Measurements from ENCODE around the gene INSRR.

INSRR gene

DNA sequence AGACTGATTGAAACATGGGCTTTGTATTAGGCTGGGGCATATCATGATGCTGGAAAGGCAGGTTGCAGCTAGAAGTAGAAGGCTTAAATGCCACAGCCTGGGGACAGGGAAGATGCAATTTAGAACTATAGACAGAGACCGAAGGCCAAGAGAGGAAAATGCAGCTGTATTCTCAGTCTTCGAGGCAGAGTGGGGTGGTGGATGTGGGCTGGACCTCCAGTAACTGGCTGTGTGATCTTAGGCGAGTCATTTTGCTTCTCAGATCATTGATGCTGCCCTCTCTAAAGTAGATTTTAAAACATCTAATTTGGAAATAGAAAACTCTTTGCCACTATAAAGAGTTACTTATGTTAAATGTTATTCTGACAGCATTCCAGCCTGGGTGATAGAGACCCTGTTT lies 24.6 kb downstream of the INSRR start:
- in situ Hi-C loops (cut with MboI; ENCODE audit: low sequenced_read_pairs) = no loop called here

DNA sequence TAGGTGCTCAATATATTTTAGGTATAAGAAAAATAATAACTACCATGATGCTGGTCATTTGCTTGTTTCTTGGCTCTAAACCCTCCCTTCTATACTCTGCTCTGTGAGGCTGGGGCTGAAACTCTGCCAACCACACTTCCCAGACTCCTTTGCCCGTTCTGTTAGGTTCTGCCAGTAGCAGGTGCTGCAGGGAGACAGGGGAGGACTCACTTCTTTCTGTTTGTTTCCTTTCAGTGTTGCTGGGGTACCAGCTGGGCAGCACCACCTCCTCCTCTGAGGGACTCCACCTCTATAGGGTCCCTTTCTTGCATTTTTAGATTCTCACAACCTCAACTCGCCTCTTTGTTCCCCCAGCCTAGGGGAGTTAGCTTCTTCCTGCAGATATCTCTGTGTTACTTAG lies 25.3 kb downstream of the INSRR start:
- in situ Hi-C loops (cut with MboI; ENCODE audit: low sequenced_read_pairs) = no loop called here

DNA sequence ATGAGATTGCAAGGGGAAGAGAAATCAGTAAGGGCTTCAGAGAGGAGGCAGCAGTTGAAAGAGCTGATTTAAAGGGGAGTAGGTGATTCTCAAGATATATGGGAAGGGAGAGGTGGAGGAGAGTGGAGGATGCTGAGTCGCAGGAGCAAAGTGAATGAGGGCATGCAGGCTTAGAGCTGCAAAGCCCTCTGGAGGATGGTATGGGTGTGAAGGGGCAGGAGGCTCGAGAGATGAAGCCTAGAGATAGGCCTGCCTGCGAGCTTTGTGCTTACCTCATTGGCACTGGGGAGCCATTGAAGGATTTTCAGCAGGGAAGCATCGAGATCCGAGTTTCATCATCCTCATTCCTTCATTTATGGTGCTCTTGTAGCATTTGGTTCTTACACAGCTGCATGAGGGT lies 26.5 kb downstream of the INSRR start:
- in situ Hi-C loops (cut with MboI; ENCODE audit: low sequenced_read_pairs) = no loop called here

DNA sequence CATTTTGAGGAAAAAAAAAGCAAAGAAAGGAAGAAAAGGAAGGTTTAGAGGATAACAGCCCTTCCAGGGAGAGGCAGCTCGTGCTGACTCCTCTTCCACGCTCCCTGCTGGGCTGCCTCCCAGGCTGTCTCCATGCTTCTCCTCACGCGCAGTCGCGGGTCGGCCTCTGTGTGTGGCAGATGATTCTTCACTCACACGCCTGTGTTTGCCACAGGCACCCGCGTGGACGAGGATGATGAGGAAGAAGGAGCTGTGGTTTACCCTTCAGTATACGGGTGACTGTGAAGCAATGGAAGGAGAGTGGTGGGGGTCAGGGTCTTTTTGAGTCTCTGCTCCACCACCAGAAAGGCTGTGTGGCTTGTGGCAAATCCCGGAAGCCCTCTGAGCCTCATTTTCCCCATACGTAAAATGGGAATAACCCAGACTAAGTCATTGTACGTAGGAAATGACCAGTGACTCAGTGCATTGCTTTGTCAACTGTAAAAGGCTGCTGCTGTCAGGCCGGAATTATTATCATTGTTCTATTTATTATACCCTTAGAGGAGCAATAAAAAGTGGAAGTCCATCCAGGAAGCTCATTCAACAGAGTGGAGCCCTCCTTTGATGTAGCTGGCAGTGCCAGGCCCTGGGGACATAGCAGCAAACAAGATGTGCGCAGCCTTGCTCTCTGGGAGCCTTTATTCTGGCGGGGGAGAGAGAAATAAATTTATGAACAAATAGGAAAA lies 30.4 kb downstream of the INSRR start:
- in situ Hi-C loops (cut with MboI; ENCODE audit: low sequenced_read_pairs) = no loop called here

DNA sequence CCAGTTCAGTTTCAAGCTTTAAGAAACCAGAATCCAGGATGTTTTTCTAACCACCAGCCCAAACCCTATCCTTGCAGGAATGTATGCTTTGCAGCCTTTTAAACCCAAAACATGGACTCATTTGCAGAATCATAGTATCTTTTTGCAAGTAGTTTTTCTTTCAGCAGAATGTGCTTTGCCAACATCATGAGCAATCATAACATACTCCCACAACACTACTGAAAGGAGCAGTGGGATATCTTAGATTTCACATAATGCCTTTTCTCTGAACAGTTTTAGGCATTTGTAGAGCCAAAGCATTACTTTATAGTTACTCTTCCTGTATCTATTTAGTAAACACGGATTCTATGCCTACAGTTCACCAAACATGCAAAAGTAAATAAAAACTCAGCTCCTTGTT lies 32.3 kb downstream of the INSRR start:
- in situ Hi-C loops (cut with MboI; ENCODE audit: low sequenced_read_pairs) = no loop called here

DNA sequence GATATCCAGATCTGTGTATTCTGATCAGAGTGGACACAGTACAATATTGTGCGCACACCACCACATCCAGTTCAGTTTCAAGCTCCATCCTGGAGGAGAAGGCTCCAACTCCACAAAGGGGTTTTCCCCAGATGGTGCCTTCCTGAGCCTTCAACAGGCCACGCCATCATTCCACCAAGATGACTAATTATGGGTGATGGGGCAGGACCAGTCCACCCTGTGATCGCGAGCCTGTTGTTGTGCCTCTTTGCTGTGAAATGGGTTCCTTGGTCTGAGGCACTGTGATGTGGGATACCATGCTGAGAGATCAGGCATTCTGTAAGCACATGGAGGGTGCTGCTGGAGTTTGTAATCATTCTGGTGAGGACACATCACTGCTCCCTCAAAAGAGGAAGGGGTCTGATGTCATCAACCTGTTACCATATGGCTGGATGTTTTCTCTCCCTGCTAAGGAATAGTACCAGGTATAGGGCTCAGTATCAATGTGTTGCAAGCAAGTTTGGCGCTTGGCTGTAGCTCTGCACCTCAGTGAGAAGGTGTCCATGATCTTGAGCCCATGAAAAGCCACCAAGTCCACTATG lies 35.6 kb downstream of the INSRR start:
- in situ Hi-C loops (cut with MboI; ENCODE audit: low sequenced_read_pairs) = no loop called here

DNA sequence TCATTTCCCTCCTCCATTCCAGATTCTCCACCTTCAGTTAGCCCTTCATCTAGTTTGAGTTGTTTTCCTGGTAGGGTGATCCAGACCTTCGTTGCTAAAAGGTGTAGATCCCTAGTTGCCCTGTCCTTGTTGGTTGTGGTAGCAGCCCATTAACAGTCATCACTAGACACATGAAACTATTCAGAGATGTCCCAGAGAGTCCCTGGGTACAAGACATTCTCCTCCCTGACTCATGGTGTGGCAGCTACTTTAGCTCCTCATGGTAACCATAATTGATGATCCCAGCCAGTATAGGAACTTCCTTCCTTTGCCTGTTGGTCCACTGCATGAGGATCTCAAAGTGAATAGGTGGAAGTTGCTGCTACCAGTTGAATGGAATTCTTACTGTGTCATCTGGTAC lies 36.2 kb downstream of the INSRR start:
- in situ Hi-C loops (cut with MboI; ENCODE audit: low sequenced_read_pairs) = no loop called here

DNA sequence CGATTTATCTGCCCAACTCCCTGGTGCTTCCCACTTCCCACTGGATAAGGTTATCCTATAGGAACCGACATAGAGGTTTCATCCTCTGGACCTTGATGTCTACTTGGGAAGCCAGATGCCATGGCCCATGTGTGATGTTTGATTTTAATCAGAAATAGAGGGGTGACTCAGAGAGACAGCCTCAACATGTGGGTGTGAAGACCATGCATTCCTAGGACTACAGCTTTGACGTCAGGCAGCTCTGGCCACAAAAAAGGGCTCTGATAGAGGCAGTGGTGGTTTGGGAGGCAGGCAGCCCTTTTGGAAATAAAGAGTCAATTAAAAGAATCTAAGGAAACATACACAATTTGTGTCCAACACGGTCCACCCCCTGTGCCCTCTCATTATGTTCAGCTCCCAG lies 37.1 kb downstream of the INSRR start:
- in situ Hi-C loops (cut with MboI; ENCODE audit: low sequenced_read_pairs) = no loop called here

DNA sequence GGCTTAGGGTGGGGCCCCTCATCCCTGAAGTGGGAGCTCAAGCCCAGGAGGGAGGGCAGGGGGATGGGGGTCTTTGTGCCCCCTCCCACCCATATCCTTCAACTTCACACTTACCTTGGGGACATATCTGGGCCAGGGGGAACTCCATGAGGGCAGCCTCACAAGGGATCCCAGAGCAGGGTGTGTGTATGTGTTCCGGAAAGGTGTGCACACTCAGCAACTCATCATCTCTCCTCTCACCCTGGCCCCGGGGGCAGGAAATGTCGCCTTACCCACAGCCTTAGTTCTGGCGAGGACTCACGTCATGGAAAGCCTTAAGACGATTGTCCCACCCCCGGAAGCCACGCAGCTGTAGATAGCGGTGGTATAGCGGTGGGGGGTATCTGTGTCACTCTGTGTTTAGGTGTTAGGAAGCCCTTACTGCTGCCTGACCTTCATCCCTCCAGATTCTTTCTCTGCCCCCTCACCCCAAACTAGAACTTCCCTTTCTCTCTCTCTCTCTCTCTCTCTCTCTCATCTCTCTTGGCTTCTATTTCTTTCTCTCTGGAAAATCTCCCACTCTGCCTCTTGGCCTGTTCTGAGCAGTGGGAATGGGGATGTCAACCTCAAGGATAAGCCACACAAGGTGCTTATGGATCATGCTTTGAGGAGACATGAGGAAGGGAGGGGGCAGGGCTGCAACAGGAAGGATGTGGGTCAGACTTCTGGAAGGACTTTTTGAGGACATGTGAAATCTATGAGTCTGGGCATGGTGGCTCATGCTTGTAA lies 42.2 kb downstream of the INSRR start, which contains the start of gene SH2D2A:
TSS of gene SH2D2A (minus strand) at position 288 of the 768 bp plus-strand sequence. CDS start at position 148, 140 bp downstream.
- in situ Hi-C loops (cut with MboI; ENCODE audit: low sequenced_read_pairs) = no loop called here

DNA sequence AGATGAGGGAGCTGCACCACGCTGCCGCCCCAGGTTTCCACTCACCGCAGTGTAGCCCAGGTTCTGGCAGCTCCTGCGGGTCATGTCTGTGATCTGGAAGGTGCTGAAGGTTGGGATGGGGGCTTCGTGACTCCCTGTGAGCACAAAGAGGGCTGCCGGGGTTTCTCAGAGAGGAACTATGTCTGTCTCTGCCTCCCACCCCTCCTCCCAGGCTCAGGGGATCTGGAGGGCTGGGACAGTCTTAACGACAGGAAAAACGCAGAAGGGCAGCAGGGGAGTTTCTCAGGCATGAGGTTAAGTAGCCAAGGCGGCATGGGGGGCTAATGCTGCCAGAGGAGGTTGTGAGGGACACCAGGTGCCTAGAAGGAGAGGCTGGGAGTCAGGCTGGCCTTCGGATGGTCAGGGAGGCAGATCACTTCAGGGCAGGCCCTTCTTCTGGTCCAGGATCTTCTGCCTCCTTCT lies 42.9 kb downstream of the INSRR start:
- in situ Hi-C loops (cut with MboI; ENCODE audit: low sequenced_read_pairs) = no loop called here

DNA sequence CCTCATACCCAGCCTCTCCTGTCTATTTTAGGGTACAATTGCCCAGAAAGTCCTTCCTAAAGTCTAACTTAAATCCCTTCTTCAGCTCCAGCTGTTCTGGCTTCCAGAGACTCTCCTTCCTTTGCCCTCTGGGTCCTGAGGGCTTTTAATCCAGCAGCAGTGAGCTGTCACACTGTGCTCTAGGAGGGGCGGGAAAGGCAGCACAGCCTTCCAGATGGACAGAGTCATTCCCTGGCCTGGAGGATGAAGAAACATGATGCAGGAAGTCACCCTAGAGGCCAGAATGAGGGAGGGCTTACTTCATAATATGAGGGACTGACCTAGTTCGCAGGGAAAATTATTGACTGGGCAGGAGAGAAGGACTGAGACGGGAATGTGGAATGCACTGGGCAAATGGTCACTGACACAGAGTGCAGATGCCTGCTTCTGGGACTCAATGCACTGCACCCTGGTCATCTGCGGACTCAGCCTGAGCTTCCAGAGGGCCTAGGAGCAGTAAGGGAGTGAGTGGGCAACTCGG lies 43.5 kb downstream of the INSRR start:
- in situ Hi-C loops (cut with MboI; ENCODE audit: low sequenced_read_pairs) = no loop called here

DNA sequence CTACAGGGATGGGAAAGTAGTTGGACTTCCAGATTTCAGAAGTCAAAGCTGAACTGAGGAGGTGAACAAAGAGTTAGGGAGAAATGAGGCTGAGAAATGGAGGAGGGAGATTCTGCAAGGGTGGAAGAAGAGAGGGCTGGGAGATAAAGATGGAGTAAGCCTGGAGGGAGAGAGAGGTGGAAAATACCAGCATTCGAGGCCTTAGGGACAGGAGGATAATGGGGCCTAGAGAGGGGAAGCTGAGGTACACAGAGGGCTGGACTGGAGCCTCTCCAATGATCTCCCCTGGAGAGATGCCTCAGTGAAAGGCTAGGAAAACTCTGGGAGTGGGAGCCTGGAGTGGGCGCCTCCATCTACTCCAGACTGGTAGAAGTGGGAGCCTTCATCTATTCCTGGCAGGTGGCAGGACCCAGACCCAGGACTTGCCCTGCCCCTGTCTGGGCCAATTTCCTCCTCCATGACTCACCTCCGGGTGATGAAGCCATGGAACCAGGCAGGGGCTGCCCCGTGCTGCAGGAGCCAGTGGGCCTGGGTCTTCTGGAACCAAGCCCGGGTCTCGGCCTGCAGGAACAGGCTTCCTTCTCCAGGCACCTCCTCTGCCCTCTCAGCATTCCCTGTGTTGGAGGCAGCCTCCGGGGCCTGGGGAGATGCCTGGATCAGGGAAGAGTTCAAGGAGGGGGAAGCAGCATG lies 44.2 kb downstream of the INSRR start:
- in situ Hi-C loops (cut with MboI; ENCODE audit: low sequenced_read_pairs) = no loop called here

DNA sequence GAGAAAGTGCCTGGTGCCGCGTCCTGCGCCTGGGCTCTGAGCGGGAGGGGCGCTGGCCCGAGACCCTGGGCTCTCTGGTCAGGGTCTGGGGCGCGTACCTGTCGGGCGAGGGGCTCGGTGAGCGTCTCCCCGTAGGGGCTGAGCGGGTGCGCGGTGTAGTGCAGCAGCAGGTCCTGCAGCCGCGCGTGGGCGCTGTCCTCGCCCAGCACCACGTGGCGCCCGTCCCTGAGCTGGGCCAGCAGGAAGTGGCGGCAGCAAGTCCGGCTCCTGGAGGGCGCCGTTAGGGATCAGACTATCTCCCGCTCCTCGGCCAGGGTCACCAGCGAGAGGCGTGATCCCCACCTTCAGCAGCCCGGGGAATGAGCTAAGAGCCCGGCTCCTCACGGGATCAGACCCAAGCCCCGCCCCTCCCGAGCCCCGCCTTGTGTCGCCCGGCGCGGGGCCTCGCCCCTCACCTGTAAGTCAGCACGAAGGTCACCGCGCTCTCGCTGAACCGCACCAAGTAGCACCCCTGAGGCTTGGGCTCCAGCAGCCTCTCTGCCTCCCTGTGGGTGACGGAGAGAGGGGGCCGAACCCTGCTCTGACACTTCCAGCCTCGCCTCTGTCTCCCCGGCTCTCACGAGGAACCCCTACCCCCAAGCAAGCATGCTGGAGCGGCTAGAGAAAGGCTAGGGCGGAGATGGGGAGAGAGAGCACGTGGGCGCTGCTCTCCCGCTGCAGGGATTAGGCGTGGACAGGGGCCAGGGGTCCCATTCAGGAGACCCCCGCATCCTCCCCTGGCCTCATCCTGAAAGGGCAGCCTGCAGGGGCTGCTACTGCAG lies 45.0 kb downstream of the INSRR start:
- in situ Hi-C loops (cut with MboI; ENCODE audit: low sequenced_read_pairs) = no loop called here

DNA sequence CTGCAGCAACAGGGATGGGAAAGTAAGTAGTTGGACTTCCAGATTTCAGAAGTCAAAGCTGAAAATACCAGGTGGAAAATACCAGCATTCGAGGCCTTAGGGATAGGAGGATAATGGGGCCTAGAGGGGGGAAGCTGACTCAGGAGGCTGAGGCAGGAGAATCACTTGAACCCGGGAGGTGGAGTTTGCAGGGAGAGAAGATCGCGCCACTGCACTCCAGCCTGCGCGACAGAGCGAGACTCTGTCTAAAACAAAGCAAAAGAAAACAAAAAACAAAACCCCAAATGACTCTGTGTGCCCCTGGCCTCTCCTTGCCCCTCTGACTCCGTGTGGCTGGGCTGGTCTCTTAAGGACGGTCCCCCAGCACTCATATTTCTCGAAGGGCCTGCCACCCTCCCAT lies 45.6 kb downstream of the INSRR start:
- in situ Hi-C loops (cut with MboI; ENCODE audit: low sequenced_read_pairs) = no loop called here

DNA sequence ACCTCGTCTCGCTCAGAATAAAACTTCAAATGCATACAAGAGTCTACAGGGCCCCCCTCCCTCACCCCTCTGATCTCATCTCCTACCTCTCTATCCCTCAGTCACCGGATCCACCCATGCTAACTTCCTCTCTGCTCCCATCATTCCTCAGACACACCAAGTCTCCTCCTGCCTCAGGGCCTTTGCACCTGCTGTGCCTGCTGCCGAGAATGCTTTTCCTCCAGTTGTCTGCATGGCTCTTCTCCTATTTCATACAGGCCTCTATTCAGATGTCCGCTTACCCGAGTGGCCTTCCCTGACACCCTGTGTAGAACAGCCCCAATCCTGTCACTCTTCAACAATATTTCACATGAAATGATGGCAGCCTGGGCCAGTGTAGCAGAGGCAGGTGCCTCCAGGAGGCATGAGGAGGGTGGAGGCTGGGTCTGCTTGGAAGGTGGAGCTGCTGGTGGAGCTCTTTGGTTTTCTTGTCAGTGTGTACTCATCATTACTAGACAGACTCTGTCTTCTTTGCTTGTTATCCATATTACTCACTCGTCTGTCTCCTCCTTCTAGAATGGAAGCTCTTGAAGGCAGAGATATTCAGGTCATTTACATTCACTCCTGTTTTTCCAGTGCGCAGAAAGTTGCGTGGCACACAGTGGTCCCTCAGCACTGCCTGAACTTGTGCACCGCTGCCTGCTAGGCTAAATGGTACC lies 46.5 kb downstream of the INSRR start:
- in situ Hi-C loops (cut with MboI; ENCODE audit: low sequenced_read_pairs) = no loop called here

DNA sequence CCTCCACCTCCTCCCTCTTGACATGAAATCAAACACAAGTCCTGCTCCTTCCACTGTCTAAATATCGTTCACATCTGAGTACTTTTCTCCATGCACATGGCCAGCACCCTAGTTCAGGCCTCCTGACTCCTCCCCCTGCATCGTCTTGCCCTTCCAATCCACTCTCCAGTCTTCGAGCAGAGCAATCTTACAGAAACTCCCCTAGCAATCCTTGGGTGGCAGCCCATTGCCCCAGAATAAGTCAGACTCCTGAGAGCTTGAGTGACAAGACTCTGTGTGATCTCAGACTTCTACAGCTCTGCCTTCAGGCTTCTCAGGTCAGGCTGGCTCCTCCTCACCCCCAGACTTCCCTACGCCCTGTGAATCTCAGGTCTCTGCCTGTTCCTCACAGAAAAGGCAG lies 47.7 kb downstream of the INSRR start:
- in situ Hi-C loops (cut with MboI; ENCODE audit: low sequenced_read_pairs) = no loop called here

DNA sequence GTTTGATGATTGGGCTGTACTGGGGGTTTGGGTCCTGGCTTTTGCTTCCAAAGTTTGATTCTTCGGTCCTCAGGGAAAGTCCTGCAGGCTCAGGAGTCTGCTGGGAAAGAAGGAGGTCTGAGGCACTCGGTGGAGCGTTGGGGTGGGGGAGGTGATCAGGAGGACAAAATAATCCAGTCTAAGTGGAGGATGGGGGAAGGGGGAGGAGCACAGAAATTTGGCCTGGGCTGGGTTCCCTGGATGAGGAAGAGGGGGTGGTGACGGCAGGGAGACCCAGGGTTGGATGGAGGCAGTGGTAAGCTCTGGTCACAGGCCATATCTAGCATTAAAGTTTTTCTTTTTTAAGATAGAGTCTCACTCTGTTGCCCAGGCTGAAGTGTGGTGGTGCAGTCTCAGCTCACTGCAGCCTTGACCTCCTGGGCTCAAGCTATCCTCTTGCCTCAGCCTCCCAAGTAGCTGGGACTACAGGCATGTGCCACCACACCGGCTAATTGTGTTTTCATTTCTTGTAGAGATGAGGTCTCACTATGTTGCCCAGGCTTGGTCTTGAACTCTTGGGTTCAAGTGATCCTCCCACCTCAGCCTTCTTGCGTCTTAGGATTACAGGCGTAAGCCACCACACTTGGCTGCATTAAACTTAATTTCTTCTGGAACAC lies 49.1 kb downstream of the INSRR start:
- in situ Hi-C loops (cut with MboI; ENCODE audit: low sequenced_read_pairs) = no loop called here

DNA sequence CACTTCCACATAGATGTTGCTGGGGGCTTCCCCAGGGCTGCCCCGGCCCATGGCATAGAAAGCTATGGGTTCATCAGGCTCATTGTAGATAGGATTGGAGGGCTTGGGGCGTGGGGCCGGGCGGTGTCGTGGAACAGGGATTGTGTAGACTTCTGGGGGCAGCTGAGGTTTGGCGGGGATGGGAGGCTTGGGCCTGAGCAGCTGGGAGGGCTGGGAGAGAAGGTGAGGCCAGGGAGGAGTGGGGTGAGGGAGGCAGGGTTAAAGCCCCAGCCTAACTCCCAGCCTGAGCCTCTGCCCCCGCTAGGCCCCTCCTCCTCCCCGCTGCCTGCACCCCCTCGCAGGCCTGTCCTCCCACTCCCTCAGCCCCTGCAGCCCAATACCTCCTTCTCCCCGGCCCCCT lies 49.6 kb downstream of the INSRR start:
- in situ Hi-C loops (cut with MboI; ENCODE audit: low sequenced_read_pairs) = no loop called here

Measured in HL-60/S4 (cell line).